HG03060 (cell line): ENCODE data around the gene OR11H7.
"Not testable (repeated sequence)": the region's sequence is repeated elsewhere in the genome, so short reads cannot be mapped to it uniquely, and the experiment has no call there.

Experiments
- ATAC-seq: cut with Tn5 transposase; IDR thresholded peaks from one replicate; pipeline ENCODE4 v1.9.1; 2021; ENCODE audit warnings: low read depth, moderate number of reproducible peaks; ENCODE audit not compliant: unreplicated experiment

OR11H7 gene

GRCh38 chr14:20277409-20277808 is 48.6 kb downstream of the OR11H7 start:
- no peak for ATAC-seq

GRCh38 chr14:20278414-20278813 is 49.6 kb downstream of the OR11H7 start:
- ATAC-seq = no peak

GRCh38 chr14:20280265-20280664 is 51.5 kb downstream of the OR11H7 start:
- not testable (repeated sequence) for ATAC-seq
